ENCODE data around the gene ZSCAN22.
A peak's percentile ranks its signal among the peaks of the same experiment; 100 is the strongest.
"Not testable (repeated sequence)": the region's sequence is repeated elsewhere in the genome, so short reads cannot be mapped to it uniquely, and the experiment has no call there.

ZSCAN22 gene

GRCh38 chr19:58326914-58327726 lies at the start of gene ZSCAN22:
Gene ZSCAN22, plus strand, starts transcription at chr19:58326994. Its CDS starts 7,809 bp downstream, at chr19:58334803.
- peak within 1 kb of the TSS; percentile 97 for H3K4me3 ChIP-seq (ENCODE audit: low read depth, low read length)

GRCh38 chr19:58277197-58277596 lies 49.6 kb upstream of the ZSCAN22 start:
- H3K4me3 ChIP-seq (ENCODE audit: low read depth, low read length), result no peak overlapping the region

- peak overlapping the region; percentile 68 for H3K4me3 ChIP-seq (ENCODE audit: low read depth, low read length)
Observed at GRCh38 chr19:58277748-58278540, 48.9 kb upstream of the ZSCAN22 start.

- peak within 1 kb of the TSS; percentile 68 for H3K4me3 ChIP-seq (ENCODE audit: low read depth, low read length)
Observed at GRCh38 chr19:58278541-58279041, 48.2 kb upstream of the ZSCAN22 start, which contains the start of gene ZNF8. Gene ZNF8, plus strand, starts transcription at chr19:58278955. Its CDS starts 127 bp downstream, at chr19:58279082.

GRCh38 chr19:58279042-58279924 lies 47.5 kb upstream of the ZSCAN22 start:
- H3K4me3 ChIP-seq (ENCODE audit: low read depth, low read length), result peak overlapping the region; percentile 68

GRCh38 chr19:58279925-58280316 lies 46.9 kb upstream of the ZSCAN22 start:
- H3K4me3 ChIP-seq (ENCODE audit: low read depth, low read length), result peak overlapping the region; percentile 68

GRCh38 chr19:58284199-58284598 lies 42.6 kb upstream of the ZSCAN22 start:
- H3K4me3 ChIP-seq (ENCODE audit: low read depth, low read length), result no peak overlapping the region

- H3K4me3 ChIP-seq (ENCODE audit: low read depth, low read length), result no peak overlapping the region
Observed at GRCh38 chr19:58291943-58292342, 34.9 kb upstream of the ZSCAN22 start.

- H3K4me3 ChIP-seq (ENCODE audit: low read depth, low read length), result no peak overlapping the region
Observed at GRCh38 chr19:58294743-58295374, 31.9 kb upstream of the ZSCAN22 start.

- H3K4me3 ChIP-seq (ENCODE audit: low read depth, low read length), result no peak overlapping the region
Observed at GRCh38 chr19:58296104-58296503, 30.7 kb upstream of the ZSCAN22 start.

GRCh38 chr19:58300620-58301019 lies 26.2 kb upstream of the ZSCAN22 start:
- H3K4me3 ChIP-seq (ENCODE audit: low read depth, low read length), result no peak overlapping the region

- no peak overlapping the region for H3K4me3 ChIP-seq (ENCODE audit: low read depth, low read length)
Observed at GRCh38 chr19:58304255-58304654, 22.5 kb upstream of the ZSCAN22 start.

- H3K4me3 ChIP-seq (ENCODE audit: low read depth, low read length), result peak overlapping the region; percentile 97
Observed at GRCh38 chr19:58304748-58305064, 22.1 kb upstream of the ZSCAN22 start.

GRCh38 chr19:58305065-58305931 lies 21.5 kb upstream of the ZSCAN22 start, which contains the start of gene ERVK3-1:
Gene ERVK3-1, plus strand, starts transcription at chr19:58305377. Its CDS starts 6,792 bp downstream, at chr19:58312169.
- H3K4me3 ChIP-seq (ENCODE audit: low read depth, low read length), result peak within 1 kb of the TSS; percentile 97

GRCh38 chr19:58305932-58306323 lies 20.9 kb upstream of the ZSCAN22 start:
- peak overlapping the region; percentile 97 for H3K4me3 ChIP-seq (ENCODE audit: low read depth, low read length)

- H3K4me3 ChIP-seq (ENCODE audit: low read depth, low read length), result no peak overlapping the region
Observed at GRCh38 chr19:58307736-58308135, 19.1 kb upstream of the ZSCAN22 start.

- H3K4me3 ChIP-seq (ENCODE audit: low read depth, low read length), result not testable (repeated sequence)
Observed at GRCh38 chr19:58310685-58311084, 16.1 kb upstream of the ZSCAN22 start.

- no peak overlapping the region for H3K4me3 ChIP-seq (ENCODE audit: low read depth, low read length)
Observed at GRCh38 chr19:58311345-58311865, 15.4 kb upstream of the ZSCAN22 start.

GRCh38 chr19:58315580-58315979 lies 11.2 kb upstream of the ZSCAN22 start:
- H3K4me3 ChIP-seq (ENCODE audit: low read depth, low read length), result no peak overlapping the region
